PC-9 (cell line): Measurements from ENCODE around the gene PANK3. TPM values are rescaled to one million over a fixed set of nuclear protein-coding genes. Genes with fewer than 3 reads are reported as not detected.

Experiments used
- BruUV-seq: library from RNA; stranded (reverse); fragments of 400-500 nt; replicated peaks from 2 replicates; lab custom pipeline; 2021; lab: Mats Ljungman, UMichigan
- CTCF ChIA-PET: fragments of 300-600 bp; sonication (Branson Sonifier 250); formaldehyde crosslinking; loops from one replicate; lab custom pipeline; 2022; ENCODE audit warnings: antibody characterized with exemption; lab: Charles Lee
- POLR2A ChIA-PET: fragments of 300-600 bp; sonication (Branson Sonifier 250); formaldehyde crosslinking; loops from one replicate; lab custom pipeline; 2022; ENCODE audit warnings: antibody characterized with exemption; ENCODE audit not compliant: unreplicated experiment; lab: Charles Lee
- DNase-seq, 2 experiments: peaks; one replicate each; pipeline versions ENCODE4 v3.0.0 to v3.0.0-alpha.2; 2015 to 2022; ENCODE audit warnings: mixed read lengths in 1 of 2
- H2AFZ ChIP-seq: fragments of 200-600 bp; sonication (generic); 2 replicates; pipeline ENCODE4 v1.8.1; 2017; ENCODE audit warnings: antibody characterized with exemption
- H3F3A ChIP-seq: fragments of 200-600 bp; sonication (generic); 2 replicates; pipeline ENCODE4 v1.8.1; 2017; ENCODE audit warnings: antibody characterized with exemption, mild to moderate bottlenecking, low read depth; ENCODE audit not compliant: insufficient read depth
- H3K27ac ChIP-seq: fragments of 200-600 bp; sonication (generic); 2 replicates; pipeline ENCODE4 v1.6.1; 2016; ENCODE audit warnings: mixed run types
- H3K27me3 ChIP-seq: fragments of 200-600 bp; sonication (generic); 2 replicates; pipeline ENCODE4 v1.6.1; 2016; ENCODE audit warnings: low read depth, mixed run types; ENCODE audit not compliant: insufficient read depth
- H3K36me3 ChIP-seq: fragments of 200-600 bp; sonication (generic); 2 replicates; pipeline ENCODE4 v1.6.1; 2016; ENCODE audit warnings: low read depth, mixed run types
- H3K4me1 ChIP-seq: fragments of 200-600 bp; sonication (generic); replicated peaks from 2 replicates; pipeline ENCODE4 v1.6.1; 2016; ENCODE audit warnings: mixed run types; ENCODE audit not compliant: insufficient read depth
- H3K4me2 ChIP-seq: fragments of 200-600 bp; sonication (generic); 2 replicates; pipeline ENCODE4 v1.6.1; 2017; ENCODE audit warnings: mixed run types
- H3K4me3 ChIP-seq: fragments of 200-600 bp; sonication (generic); 2 replicates; pipeline ENCODE4 v1.6.1; 2016; ENCODE audit warnings: mixed run types
- H3K79me2 ChIP-seq: fragments of 200-600 bp; sonication (generic); 2 replicates; pipeline ENCODE4 v1.6.1; 2017; ENCODE audit warnings: low read depth, mixed run types
- H3K9me2 ChIP-seq: fragments of 200-600 bp; sonication (generic); 2 replicates; pipeline ENCODE4 v1.8.1; 2017; ENCODE audit warnings: mild to moderate bottlenecking; ENCODE audit not compliant: insufficient read depth
- H3K9me3 ChIP-seq: fragments of 200-600 bp; sonication (generic); 2 replicates; pipeline ENCODE4 v1.8.1; 2016; ENCODE audit warnings: low read depth; ENCODE audit not compliant: insufficient read depth
- H4K20me1 ChIP-seq: fragments of 200-600 bp; sonication (generic); 2 replicates; pipeline ENCODE4 v1.8.1; 2017; ENCODE audit not compliant: insufficient read depth
- EZH2 ChIP-seq: fragments of 200-600 bp; sonication (generic); IDR thresholded peaks from 2 replicates; pipeline ENCODE4 v1.8.0; 2017; ENCODE audit warnings: antibody characterized with exemption, low read depth
- intact Hi-C: fragments of 100-400 bp; cut with micrococcal nuclease; formaldehyde crosslinking; loops from one replicate; pipeline ENCODE4 v1.10.0; 2022; ENCODE audit not compliant: unreplicated experiment
- total RNA-seq: library from RNA; stranded (reverse); gene quantifications from 2 replicates; pipeline ENCODE4 v1.2.3, GENCODE V29; 2021
- TF ChIP-seq, protein P1 (sequence below): fragments of 200-600 bp; sonication (generic); conservative IDR thresholded peaks from 2 replicates; pipeline ENCODE4 v1.6.1; 2017; ENCODE audit warnings: mixed run types, antibody characterized with exemption, mild to moderate bottlenecking, moderate library complexity

Gene PANK3
- total RNA-seq, 1 experiment from 2014 or later, result 60.8 TPM

DNA sequence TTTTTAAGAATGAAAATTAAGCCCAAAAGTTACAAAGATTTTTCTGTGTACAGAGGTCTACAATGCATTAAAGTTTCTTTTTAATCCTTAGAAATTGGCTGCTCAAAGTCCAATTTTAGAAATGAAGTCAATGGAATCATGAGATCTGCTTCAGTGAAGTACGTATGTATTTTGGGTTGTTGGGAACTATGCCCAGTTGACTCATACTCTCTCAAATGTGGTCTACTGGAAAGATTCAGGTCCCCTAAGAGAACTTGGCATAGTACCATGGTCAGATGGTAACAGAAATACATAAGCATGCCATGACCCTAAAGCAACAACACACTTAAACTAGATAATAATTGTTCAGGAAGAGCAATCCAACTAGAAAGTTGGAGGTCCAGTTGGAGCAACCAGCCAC lies 27.0 kb downstream of the PANK3 start:
- TF ChIP-seq EZH2, result no peak
- TF ChIP-seq, protein P1, sequence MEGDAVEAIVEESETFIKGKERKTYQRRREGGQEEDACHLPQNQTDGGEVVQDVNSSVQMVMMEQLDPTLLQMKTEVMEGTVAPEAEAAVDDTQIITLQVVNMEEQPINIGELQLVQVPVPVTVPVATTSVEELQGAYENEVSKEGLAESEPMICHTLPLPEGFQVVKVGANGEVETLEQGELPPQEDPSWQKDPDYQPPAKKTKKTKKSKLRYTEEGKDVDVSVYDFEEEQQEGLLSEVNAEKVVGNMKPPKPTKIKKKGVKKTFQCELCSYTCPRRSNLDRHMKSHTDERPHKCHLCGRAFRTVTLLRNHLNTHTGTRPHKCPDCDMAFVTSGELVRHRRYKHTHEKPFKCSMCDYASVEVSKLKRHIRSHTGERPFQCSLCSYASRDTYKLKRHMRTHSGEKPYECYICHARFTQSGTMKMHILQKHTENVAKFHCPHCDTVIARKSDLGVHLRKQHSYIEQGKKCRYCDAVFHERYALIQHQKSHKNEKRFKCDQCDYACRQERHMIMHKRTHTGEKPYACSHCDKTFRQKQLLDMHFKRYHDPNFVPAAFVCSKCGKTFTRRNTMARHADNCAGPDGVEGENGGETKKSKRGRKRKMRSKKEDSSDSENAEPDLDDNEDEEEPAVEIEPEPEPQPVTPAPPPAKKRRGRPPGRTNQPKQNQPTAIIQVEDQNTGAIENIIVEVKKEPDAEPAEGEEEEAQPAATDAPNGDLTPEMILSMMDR, result no peak
- intact Hi-C loops, result no loop called here
- CTCF ChIA-PET, result no interaction called here
- no peak overlapping the region for H2AFZ ChIP-seq
- no TSS peak for BruUV-seq
- POLR2A ChIA-PET, result no interaction called here
- H3K27me3 ChIP-seq, result no peaks in the 10 kb centered on the region
- H3K9me3 ChIP-seq, result no peaks in the 10 kb centered on the region
- no peaks in the 10 kb centered on the region for H3K9me2 ChIP-seq
- no peaks in the 10 kb centered on the region for H3K79me2 ChIP-seq
- H3K4me2 ChIP-seq, result no peak overlapping the region
- H3K4me1 ChIP-seq, result no peaks in the 10 kb centered on the region
- no peak for DNase-seq
- peaks cover 18% of the 10 kb centered on the region for H3K36me3 ChIP-seq
- H3K27ac ChIP-seq, result no peak overlapping the region
- H3F3A ChIP-seq, result peaks cover 6% of the 10 kb centered on the region; the same call in 1 of the 2 replicates
- H4K20me1 ChIP-seq, result no peaks in the 10 kb centered on the region; the same call in 1 of the 2 replicates
- H3K4me3 ChIP-seq, result no peak overlapping the region

DNA sequence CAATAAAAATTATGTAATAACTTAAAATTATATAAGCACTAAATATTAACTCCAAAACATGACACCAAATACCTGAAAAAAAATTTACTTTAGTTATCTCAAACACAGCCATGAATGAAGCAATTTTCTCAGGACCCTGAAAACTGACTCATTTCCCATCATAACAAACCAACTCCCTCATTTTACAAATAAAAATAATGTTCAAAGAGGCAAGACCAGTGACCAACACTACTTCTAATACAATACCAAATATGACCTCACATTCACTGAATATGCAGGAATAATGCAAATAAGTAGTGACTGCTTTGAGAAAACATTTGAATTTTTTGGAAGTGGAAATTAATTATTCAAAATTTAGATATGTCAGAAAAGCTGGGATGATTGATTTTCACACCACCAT lies 28.5 kb downstream of the PANK3 start:
- H3K4me1 ChIP-seq, result no peaks in the 10 kb centered on the region
- no peak for TF ChIP-seq EZH2
- TF ChIP-seq, protein P1, result no peak
- no TSS peak for BruUV-seq
- H3K4me3 ChIP-seq, result no peak overlapping the region
- H3K36me3 ChIP-seq, result peaks cover 7% of the 10 kb centered on the region
- POLR2A ChIA-PET, result no interaction called here
- peaks cover 15% of the 10 kb centered on the region; the same call in 1 of the 2 replicates for H3F3A ChIP-seq
- no peaks in the 10 kb centered on the region for H3K79me2 ChIP-seq
- no peaks in the 10 kb centered on the region for H3K9me3 ChIP-seq
- H3K9me2 ChIP-seq, result no peaks in the 10 kb centered on the region
- no peak overlapping the region for H3K27ac ChIP-seq
- H3K27me3 ChIP-seq, result no peaks in the 10 kb centered on the region
- H3K4me2 ChIP-seq, result no peak overlapping the region
- intact Hi-C loops, result no loop called here
- no peak for DNase-seq
- H2AFZ ChIP-seq, result no peak overlapping the region
- CTCF ChIA-PET, result no interaction called here
- H4K20me1 ChIP-seq, result no peaks in the 10 kb centered on the region; the same call in 1 of the 2 replicates

DNA sequence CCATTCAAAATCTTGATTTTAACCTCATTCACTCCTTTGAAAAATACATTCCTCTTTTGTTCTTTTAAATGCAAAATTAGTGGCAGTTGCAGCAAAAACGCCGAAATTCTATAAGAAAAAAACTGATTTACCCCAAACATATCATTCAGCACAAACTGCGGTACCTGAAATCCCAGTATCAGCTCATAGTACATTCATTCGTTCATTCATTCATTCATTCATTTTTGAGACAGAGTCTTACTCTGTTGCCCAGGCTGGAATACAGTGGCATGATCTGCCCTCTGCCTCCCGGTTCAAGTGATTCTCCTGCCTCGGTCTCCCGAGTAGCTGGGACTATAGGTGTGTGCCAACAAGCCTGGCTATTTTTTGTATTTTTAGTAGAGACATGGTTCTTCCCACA lies 29.6 kb downstream of the PANK3 start:
- H3K4me3 ChIP-seq, result no peak overlapping the region
- no peak for TF ChIP-seq EZH2
- TF ChIP-seq, protein P1, result no peak
- no peak overlapping the region for H3K4me2 ChIP-seq
- intact Hi-C loops, result loop anchor here (5.0 kb wide), 1 partner anchor 42 kb away; no protein-coding TSS in a partner anchor
- H3K9me2 ChIP-seq, result no peaks in the 10 kb centered on the region
- H3K4me1 ChIP-seq, result no peaks in the 10 kb centered on the region
- ChIA-PET CTCF (no interaction called here), POLR2A (no interaction called here)
- no peak for DNase-seq
- H3K27ac ChIP-seq, result no peak overlapping the region
- H3F3A ChIP-seq, result peaks cover 16% of the 10 kb centered on the region; the same call in 1 of the 2 replicates
- H4K20me1 ChIP-seq, result no peaks in the 10 kb centered on the region; the same call in 1 of the 2 replicates
- no peak overlapping the region for H2AFZ ChIP-seq
- no TSS peak for BruUV-seq
- no peaks in the 10 kb centered on the region for H3K27me3 ChIP-seq
- no peaks in the 10 kb centered on the region for H3K79me2 ChIP-seq
- no peaks in the 10 kb centered on the region for H3K9me3 ChIP-seq
- peaks cover 3% of the 10 kb centered on the region; the same call in 1 of the 2 replicates for H3K36me3 ChIP-seq
